A673 (cell line): Measurements from ENCODE around the gene SHANK3. TPM values are rescaled to one million over a fixed set of nuclear protein-coding genes. Genes with fewer than 3 reads are reported as not detected.

ENCODE experiments used
- BruUV-seq: library from RNA; stranded (reverse); fragments of 400-500 nt; replicated peaks from 2 replicates; lab custom pipeline; 2021; lab: Mats Ljungman, UMichigan
- CTCF ChIA-PET: fragments of 300-600 bp; sonication (Branson Sonifier 250); formaldehyde crosslinking; loops from one replicate; lab custom pipeline; 2022; ENCODE audit warnings: antibody characterized with exemption; lab: Charles Lee
- POLR2A ChIA-PET: fragments of 300-600 bp; sonication (Branson Sonifier 250); formaldehyde crosslinking; loops from one replicate; lab custom pipeline; 2022; ENCODE audit warnings: antibody characterized with exemption; ENCODE audit not compliant: low non-redundant PET; lab: Charles Lee
- DNase-seq: peaks from one replicate; pipeline ENCODE4 v3.0.0-alpha.2; 2015; ENCODE audit warnings: low spot score
- H3K27ac ChIP-seq: fragments of 200-600 bp; sonication (generic); 2 replicates; pipeline ENCODE4 v1.5.1; 2016; ENCODE audit warnings: mixed run types, low read depth, mild to moderate bottlenecking, mixed read lengths, antibody characterized with exemption, low read length; ENCODE audit not compliant: poor library complexity, severe bottlenecking
- H3K27me3 ChIP-seq: fragments of 200-600 bp; sonication (generic); replicated peaks from 2 replicates; pipeline ENCODE4 v1.6.1; 2017; ENCODE audit warnings: mixed run types, low read depth, mild to moderate bottlenecking, mixed read lengths, antibody characterized with exemption, low read length; ENCODE audit not compliant: insufficient read depth, poor library complexity
- H3K36me3 ChIP-seq: fragments of 200-600 bp; sonication (generic); 2 replicates; pipeline ENCODE4 v1.6.1; 2016; ENCODE audit warnings: mixed run types, mild to moderate bottlenecking, mixed read lengths, antibody characterized with exemption, low read length; ENCODE audit not compliant: insufficient read depth, poor library complexity, severe bottlenecking
- H3K4me1 ChIP-seq: fragments of 200-600 bp; sonication (generic); 2 replicates; pipeline ENCODE4 v1.6.1; 2017; ENCODE audit warnings: mixed run types, mild to moderate bottlenecking, mixed read lengths, antibody characterized with exemption, low read length; ENCODE audit not compliant: insufficient read depth, poor library complexity, severe bottlenecking
- H3K4me3 ChIP-seq: fragments of 200-600 bp; sonication (generic); 2 replicates; pipeline ENCODE4 v1.5.1; 2016; ENCODE audit warnings: low read depth, mixed run types, mild to moderate bottlenecking, mixed read lengths, low read length; ENCODE audit not compliant: poor library complexity, severe bottlenecking
- H3K9me3 ChIP-seq: fragments of 200-600 bp; sonication (generic); 2 replicates; pipeline ENCODE4 v1.6.1; 2016; ENCODE audit warnings: mixed run types, low read depth, mild to moderate bottlenecking, mixed read lengths, antibody characterized with exemption, low read length; ENCODE audit not compliant: poor library complexity, severe bottlenecking
- EZH2 ChIP-seq: fragments of 200-600 bp; sonication (generic); IDR thresholded peaks from 2 replicates; pipeline ENCODE4 v1.6.1; 2017; ENCODE audit warnings: borderline replicate concordance, low read depth, mild to moderate bottlenecking, mixed read lengths, antibody characterized with exemption, low read length; ENCODE audit not compliant: poor library complexity, severe bottlenecking
- intact Hi-C: fragments of 100-400 bp; cut with micrococcal nuclease; formaldehyde crosslinking; loops from one replicate; pipeline ENCODE4 v1.10.0; 2022; ENCODE audit not compliant: unreplicated experiment
- total RNA-seq: library from RNA; stranded (reverse); gene quantifications from 2 replicates; pipeline ENCODE4 v1.2.3, GENCODE V29; 2021
- TF ChIP-seq, protein P1 (sequence below): fragments of 300-800, 200-600 bp; sonication (generic); conservative IDR thresholded peaks from 2 replicates; pipeline ENCODE4 v1.5.1; 2017; ENCODE audit warnings: low read depth, mild to moderate bottlenecking, antibody characterized with exemption, low read length, moderate library complexity, mixed read lengths

Gene SHANK3
- total RNA-seq, 1 experiment from 2014 or later: 4.4 TPM

DNA sequence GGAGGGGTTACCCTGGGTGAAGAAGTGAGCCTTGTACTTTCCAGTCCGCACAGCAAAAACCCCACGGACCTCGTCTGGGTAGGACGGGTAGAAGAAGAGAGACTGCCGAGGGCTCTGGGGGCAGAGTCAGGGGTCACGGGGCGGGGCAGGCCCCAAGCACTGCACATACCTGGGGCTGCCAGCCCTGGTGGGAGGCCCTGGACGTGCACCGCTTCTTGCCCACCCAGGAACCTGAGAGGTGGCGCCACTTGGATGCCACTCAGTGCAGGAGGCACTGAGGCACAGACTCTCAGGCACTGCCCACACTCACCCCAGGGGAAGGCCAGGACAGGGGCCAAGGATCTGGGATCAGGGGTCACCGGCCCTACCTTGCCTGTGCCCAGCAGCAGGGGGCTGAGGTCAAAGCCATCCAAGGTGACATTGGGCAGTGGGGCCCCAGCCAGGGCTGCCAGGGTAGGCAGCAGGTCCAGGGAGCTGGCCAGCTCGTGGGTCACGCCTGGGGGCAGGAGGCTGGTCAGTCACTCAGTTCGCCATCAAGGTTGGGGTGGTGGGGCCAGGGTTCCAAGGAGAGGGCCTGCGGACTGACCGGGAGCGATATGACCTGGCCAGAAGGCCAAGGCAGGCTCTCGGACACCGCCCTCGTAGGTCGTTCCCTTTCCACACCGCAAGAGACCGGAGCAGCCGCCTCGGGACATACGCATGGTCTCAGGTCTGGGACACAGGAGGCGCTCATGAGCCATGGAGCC is 46.9 kb upstream of the SHANK3 start:
- BruUV-seq: no TSS peak
- Histone ChIP-seq H3K27ac (no peak overlapping the region), H3K36me3 (no peaks in the 10 kb centered on the region), H3K9me3 (no peaks in the 10 kb centered on the region), H3K4me3 (no peak overlapping the region), H3K27me3 (no peaks in the 10 kb centered on the region), H3K4me1 (peaks cover 19% of the 10 kb centered on the region)
- ChIA-PET CTCF (no interaction called here), POLR2A (no interaction called here)
- intact Hi-C loops: no loop called here
- DNase-seq: no peak
- TF ChIP-seq, protein P1, sequence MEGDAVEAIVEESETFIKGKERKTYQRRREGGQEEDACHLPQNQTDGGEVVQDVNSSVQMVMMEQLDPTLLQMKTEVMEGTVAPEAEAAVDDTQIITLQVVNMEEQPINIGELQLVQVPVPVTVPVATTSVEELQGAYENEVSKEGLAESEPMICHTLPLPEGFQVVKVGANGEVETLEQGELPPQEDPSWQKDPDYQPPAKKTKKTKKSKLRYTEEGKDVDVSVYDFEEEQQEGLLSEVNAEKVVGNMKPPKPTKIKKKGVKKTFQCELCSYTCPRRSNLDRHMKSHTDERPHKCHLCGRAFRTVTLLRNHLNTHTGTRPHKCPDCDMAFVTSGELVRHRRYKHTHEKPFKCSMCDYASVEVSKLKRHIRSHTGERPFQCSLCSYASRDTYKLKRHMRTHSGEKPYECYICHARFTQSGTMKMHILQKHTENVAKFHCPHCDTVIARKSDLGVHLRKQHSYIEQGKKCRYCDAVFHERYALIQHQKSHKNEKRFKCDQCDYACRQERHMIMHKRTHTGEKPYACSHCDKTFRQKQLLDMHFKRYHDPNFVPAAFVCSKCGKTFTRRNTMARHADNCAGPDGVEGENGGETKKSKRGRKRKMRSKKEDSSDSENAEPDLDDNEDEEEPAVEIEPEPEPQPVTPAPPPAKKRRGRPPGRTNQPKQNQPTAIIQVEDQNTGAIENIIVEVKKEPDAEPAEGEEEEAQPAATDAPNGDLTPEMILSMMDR: no peak

DNA sequence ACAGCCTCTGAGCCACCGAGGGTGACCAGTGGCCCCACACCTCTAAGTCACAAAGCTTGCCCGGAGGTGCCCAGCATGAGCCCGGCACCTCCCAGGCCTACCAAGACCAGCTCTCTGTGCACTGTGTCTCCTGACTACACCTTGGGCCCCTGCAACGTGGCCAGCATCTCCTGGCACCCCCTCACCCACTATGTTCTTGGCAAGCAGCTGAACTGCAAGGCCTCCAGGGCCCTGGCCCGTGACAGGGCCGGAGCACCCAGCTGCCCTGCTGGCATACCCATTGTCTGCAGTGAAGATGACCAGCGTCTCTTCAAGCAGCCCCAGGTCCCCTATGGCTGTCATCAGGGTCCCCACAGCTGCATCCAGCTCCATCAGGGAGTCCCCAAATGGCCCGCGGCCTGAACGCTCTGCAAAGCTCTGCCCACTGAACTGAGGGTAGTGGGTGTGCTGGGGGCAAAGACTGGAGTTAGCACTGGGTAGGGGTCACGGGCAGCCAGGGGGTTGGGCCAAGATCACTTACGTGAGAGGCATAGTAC is 46.2 kb upstream of the SHANK3 start:
- Histone ChIP-seq H3K4me1 (peaks cover 13% of the 10 kb centered on the region), H3K27me3 (no peaks in the 10 kb centered on the region), H3K36me3 (no peaks in the 10 kb centered on the region), H3K4me3 (no peak overlapping the region), H3K9me3 (no peaks in the 10 kb centered on the region), H3K27ac (no peak overlapping the region)
- TF ChIP-seq, protein P1: no peak
- TF ChIP-seq EZH2: no peak
- POLR2A ChIA-PET: no interaction called here
- BruUV-seq: no TSS peak
- CTCF ChIA-PET: no interaction called here
- DNase-seq: no peak
- intact Hi-C loops: no loop called here

DNA sequence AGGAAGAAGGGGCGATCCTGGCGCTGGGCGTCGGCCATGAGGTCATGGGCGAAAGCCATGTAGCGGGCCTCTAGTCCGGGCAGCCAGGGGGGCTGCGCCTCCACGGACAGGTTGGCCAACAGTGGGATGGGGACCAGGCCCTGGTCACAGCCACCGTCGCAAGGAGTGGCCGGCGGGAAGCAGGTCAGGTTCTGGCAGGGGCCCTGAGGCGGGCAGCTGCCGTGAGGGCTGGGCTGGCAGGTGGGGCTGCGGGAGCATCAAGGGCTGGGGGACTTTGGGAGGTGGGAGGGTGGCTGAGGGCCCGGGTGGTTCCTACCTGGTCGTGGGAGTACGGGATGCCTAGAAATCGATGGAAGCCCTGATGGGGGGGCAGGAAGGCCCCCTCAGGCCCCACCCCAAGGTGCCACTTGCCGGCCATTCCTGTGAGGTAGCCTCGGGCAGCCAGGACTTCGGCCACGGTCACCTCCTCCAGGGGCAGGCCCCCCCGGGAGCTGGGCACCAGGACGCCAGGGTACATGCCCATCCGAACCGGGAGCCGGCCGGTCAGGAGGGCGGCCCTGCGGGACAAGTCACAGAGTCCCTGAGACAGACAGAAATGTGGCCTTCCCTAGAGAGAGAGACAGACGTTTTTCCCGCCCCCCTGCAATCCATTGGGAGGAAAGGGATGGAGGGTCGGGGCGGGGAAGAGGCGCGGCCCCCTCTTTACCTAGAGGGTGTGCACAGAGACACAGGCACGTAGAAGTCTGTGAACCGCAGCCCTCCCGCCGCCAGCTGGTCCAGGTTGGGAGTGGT is 45.6 kb upstream of the SHANK3 start:
- TF ChIP-seq, protein P1: no peak
- no peak for TF ChIP-seq EZH2
- no peak overlapping the region for H3K27ac ChIP-seq
- POLR2A ChIA-PET: interaction anchor here (0.5 kb wide), 1 partner anchor 360 kb away, joined by 3 read pairs; no protein-coding TSS in a partner anchor
- peak; percentile 36 for DNase-seq
- H3K36me3 ChIP-seq: no peaks in the 10 kb centered on the region
- H3K27me3 ChIP-seq: no peaks in the 10 kb centered on the region
- H3K4me3 ChIP-seq: peak overlapping the region; percentile 96
- peaks cover 7% of the 10 kb centered on the region for H3K4me1 ChIP-seq
- H3K9me3 ChIP-seq: no peaks in the 10 kb centered on the region
- no TSS peak for BruUV-seq
- CTCF ChIA-PET: no interaction called here
- intact Hi-C loops: no loop called here
